Fibroblast of skin of right biceps (primary cell): ENCODE results near the gene EPHB1.

ENCODE experiments used
- DNase-seq: peaks from one replicate; pipeline ENCODE4 v3.0.0-alpha.2; 2013

Gene EPHB1

DNA sequence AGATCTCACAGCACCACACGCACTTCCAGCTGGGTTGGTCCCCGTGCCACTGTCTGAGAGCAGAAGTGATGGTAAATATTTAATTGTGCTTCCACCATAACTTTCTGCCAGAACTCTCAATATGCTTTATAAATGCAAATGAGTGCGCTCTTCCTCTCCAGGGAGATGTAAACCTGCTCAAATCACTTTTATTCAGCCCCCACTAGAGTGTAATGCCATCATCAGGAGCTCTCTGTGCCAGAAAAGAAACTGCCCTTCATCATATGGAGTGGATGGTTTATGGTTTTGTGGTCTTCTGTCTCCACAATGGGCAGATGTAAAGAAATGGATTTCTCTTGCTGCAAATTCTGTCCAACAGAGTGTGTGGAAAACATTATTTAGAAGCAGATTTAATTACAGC lies 127.0 kb downstream of the EPHB1 start:
- no peak for DNase-seq

DNA sequence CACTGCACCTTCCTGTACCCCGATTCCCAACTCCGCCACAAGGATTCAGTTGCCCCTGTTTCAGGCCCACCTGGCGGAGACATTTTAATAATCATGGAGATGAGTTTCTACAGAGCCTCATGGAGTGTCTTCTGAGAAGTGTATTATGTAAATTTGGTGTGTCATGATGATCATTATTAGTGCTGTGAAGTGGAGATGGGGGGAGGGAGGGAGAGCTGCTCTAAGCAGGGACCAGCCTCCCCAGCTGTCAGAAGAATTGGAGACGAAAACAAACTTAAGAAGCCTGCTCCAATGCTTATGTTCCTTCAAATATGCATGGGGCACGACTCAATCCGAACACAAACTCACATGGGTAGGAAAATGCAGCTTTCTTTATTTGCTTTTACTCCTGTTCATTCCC lies 127.8 kb downstream of the EPHB1 start:
- no peak for DNase-seq

DNA sequence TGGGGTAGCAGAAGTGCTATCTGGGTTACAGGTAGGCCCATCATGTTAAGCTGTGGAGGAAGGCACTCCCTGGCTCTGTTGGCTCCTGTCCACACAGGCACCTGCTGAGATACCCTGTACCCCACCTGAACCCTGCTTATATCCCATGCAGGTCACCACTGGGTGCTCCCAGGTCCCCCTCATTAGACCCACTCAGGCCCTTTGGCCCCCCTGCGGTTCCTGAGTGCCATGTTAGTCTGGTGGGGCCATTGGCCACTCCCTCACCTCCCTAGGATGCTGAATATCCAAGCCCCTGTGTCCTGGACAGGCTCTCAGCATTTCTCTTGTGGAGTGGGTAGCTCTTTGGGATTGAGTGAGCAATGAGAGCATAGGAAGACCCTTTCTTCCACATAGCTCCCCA lies 128.2 kb downstream of the EPHB1 start:
- no peak for DNase-seq

DNA sequence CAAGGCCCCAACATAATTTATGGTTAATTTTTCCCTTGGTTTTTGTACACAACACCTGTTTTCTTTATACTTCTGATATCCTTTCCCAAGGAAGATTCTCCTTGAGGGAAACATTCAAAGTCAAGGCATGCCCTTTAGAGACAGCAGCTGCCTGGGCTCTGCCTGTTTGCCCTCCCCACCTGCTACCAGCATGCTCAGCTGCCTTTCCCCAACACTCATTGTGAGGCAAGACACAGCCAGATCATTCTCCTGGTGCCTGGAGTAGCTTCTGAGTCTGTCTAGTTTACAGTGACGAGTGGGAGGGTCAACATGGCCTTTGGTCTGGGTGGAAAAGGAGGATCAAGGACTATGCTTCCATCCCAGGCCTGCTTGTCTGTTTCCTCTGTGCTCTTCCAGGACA lies 132.5 kb downstream of the EPHB1 start:
- DNase-seq = no peak

DNA sequence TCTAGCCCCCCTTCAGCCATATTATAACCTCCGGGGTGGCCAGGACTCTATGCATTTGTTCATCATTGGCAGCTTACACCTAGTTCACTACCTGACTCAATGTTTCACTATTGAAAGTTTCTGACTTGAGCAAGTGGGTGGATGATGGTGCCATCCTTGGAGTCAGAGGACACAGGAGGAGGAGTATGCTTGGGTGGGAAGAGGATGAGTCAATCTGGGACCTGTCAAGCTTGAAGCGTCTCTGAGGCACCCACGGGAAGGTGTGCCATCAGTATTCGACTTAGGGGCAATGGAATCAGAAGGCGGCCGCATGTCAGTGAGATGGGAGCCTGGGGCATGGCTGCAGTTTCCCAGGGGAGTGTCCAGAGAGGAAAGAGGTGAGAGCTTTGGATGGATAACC lies 133.3 kb downstream of the EPHB1 start:
- no peak for DNase-seq

DNA sequence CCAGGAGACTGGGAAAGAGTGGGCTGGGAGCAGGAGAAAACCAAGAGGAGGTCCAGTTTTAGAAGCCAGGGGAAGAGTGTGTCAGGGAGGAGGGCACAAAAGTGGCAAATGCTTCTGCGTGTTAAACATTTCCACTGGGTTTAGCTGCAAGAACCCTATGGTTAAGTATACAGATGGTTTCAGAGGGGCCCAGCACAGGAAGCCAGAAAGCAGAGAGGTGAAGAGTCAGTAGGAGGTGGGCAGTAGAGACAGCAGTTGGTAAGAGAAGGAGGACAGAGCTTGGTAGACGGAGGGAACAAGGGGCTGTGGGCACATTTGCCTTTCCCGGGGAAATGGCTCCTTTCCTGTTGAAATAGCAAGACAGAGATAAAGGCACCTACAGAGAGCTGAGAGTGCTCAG lies 133.8 kb downstream of the EPHB1 start:
- DNase-seq = no peak

DNA sequence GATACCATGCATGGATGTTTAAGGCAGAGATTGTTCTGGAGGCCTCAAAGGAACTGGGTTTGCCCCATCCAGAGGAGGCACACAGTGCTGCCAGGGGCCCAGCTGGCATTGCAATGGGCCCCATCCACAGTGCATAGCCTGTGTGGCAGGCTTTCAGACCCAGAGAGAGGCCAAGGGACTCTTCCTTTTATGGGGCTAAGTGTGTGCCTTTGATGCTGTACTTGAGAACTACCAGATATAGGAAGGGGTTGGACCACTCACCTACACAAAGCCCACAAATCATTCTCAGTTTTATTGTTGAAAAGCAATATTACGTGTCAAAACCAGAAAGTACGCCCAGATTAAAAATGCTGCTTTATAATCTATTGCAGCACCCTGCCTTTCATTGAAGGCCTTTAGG lies 134.9 kb downstream of the EPHB1 start:
- no peak for DNase-seq

DNA sequence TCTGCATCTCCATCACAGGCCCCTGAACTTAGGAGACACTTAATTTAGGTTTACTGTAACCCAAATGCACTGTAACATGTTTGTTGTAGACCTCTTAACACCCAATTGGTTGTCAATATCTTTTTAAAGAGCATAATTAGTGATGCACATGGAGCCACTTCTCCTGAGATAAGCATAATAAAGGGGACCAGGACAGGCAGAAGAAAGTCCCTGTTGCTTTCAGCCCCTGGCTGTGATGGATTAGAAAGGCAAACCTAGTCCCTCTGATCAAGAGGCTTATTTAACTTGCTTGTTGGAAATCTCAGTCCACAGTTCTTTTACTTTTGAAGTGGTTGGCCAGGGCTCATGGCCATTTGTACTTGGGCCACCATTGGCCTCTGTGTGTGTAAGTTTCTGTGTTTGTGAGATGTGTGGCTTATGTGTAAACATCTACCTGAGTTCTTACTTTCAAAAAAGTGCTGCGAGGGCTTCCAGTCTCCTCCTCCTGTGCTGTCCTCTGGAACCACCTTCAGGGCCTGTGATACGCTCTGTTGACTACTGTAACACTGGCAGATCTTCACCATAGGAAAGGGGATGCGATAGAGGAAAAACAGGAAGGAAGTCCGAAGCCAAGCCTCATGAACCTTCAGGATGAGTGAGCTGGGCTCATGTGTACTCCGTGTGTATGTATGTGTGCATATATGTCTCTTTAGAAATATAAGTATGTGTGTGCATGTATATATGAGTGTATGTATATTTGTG lies 136.2 kb downstream of the EPHB1 start:
- no peak for DNase-seq

DNA sequence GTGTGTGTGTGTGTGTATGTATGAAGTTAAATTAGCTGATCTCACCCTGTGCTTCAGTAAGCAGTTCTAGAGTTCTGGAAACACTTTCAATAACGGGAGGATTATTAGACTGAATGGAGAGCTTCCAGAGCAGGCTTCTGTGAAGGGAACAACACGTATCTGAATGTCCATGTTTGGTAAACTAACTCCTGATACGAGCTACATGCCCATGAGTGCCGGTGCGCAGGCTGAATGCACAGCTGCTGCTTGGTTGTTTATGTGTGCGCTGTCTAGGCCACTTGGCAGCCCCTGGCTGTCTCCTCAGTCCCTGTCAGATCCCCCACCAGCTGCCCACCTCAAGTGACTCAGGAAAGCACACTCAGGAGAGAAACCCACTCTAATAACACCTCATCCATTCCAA lies 137.0 kb downstream of the EPHB1 start:
- DNase-seq = no peak

DNA sequence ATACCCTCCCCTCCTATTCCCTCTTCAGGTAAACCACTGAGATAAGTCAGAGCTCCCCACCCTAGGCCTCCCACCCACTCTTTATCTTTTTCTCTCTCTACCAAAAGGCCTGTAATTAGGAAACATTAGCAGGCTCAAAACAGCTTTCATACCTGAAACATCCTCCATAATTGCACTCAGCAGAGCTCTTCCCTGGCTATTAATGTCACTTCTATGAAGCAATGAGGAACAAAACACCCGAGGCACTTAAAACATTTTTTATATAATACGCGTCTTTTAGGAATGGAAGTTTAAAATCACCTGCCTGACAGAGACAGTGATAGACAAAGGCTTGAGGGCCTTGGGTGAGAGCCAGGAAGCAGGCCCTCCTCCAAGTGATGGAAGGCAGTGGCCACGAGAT lies 138.9 kb downstream of the EPHB1 start:
- DNase-seq = no peak

DNA sequence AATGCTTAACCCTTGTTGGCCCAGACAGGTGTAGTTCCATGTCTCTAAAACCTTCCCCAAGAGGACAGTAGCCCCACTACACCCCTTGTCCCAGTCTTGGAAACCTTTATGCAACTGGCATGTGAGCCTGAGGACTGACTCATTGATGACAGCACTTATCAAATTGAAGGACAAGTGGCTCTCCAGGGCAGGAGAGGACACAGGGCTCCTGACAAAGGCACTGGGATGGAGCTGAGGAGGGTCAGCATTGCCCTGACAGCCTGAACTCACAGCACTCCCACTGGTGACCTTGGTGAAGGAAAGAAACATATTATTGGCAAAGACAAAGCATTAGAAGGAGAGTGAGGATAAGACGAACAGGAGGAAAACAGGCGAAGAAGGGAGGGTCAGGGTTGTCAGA lies 139.9 kb downstream of the EPHB1 start:
- DNase-seq = no peak

DNA sequence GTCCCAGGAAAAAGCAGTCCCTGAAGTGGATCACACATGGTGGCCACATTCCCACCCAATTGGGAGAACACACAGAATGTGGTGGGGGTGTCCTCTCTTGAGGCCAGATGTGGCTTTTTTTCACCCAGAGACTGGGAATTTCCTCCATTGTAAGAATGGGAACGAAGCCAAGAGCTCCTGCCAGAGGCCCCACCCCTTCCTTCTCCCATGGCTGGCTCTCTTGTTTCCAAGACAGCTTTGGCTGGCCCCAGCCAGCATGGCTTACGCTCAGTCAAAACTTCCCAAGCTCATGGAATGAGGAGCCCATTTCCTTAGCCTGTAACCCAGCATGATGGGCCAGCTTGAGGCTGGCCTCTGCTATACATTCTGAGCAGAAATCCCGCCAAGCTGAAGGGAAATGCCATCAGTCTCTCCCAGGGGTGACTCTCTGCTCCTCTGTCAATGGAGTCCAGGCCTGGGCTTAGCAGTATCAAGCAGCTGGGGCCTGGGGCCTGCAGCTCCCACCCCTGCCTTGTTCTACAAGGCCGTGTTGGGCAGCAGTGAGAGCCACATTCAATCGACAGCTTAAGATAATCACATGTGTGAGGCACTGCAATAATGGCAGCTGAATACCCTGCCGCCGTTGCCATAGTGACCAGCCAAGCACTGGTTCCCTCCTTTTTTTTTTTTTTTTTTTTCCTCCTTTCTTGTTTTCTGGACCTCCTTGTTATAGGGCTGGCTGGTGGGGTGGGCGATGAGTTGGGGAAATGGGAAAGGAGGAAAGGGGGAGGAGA lies 142.4 kb downstream of the EPHB1 start:
- DNase-seq = peak; percentile 19

DNA sequence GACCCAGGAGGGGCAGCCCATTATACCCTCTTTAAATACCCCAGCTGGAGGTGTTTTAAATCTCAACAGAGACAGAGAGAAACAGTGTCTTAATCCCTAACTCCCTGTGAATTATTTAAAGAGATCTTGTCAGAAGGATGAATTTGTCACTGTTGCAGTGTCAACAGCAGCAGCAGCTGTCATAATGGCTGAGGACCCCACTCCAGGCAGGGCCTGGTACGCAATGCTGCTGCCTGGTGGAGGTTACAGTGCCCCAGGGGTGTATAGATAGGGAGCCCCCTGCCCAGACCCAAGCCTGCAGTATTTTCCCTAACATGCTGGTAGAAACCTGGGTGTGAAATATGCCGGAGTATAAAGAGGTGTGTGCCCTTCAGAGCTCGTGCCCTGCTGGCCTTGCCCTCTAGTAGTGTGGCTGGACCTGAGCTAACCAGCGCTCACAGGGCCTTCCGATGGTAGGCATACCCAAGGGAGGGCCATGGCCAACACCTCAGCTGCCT lies 143.0 kb downstream of the EPHB1 start:
- no peak for DNase-seq

DNA sequence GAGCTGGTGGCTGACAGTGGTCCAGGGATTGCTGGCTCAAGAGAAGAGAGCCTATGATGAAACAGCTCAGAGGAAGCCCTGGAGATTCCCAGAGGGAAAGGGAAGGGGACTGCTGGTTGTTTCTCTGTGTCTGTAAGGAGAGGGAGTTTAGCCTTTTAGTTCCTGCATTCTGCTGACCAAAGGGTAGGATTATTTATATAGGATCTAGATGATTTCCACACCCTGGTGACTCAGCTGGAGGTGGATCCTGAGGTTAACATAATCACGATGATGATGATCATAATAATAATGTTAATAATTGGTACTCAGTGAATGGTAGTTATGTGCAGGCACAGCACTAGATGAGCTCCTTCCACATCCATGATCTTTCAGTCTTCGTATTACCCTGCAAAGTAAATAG lies 144.9 kb downstream of the EPHB1 start:
- no peak for DNase-seq

DNA sequence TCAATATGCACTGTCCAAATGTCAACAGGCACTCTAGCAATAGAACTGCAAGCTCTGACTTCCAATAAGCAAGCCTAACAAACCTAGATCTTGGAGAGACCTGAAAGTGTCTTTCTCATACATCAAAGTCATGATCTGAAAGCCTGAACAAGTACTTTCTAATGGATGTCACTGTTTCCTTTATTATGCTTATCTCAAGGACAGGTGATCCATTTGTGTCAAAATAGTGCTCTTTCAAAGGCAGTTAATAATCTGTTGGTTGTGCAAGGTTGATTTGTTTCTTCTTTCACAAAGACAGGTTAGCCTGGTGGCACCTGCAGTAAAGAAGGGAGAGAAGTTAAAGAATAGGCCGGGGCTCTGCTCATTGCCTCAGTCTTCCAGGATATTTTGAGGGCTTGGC lies 146.8 kb downstream of the EPHB1 start:
- no peak for DNase-seq

DNA sequence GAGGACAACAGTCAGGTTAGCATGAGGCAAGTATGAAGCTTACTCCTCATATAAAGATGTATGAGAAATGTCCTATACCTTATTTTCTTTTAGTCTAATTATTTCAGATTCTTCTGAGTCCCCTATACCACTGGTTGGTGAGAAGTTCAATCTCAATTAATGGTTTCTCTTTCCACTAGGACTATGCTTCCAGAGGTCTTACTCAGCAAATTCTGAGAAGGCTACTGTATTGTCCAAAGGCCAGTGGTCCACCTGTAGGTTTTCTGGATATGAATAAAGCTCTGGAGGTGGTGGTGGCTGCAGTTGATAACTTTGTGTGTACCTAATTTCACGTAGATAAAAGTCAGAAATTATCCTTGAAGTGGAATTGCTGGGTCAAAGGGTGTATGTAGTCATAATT lies 149.4 kb downstream of the EPHB1 start:
- no peak for DNase-seq

DNA sequence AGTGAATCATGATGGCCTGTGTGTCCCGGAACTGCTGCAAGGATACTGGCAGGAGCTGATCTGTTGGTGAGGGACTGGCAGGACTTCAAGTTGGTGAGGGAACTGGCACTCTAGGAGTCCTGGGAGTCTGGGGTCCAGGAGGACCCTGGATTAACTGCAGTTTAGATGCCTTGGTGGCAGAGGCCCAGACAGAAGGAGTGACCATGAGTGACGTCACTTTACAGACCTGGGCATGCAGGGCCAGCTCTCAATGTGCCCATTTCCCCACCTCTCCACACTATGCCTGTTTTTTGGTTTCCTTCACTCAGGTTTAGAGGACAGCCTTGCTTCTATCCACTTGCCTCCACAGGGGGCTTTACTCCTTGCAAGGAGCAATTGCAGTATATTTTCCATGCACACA lies 154.1 kb downstream of the EPHB1 start:
- DNase-seq = no peak

DNA sequence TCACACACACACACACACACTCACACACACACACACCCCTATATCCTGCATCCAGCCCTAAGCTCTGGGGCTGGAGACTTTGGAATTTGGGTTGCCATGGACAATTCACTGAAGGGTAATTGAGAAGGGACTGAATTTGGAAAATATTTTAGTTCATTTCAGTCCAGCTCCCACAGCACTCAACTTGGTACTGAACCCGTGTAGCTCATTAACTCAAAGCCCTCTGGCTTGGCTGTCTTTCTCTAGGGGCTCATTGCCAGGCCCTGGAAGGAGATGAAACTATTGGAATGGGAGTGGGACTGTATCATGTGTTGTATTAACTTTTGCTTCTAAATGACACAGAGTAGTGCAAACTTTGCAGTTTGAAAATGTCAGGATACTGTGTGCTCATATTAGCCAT lies 157.3 kb downstream of the EPHB1 start:
- no peak for DNase-seq

DNA sequence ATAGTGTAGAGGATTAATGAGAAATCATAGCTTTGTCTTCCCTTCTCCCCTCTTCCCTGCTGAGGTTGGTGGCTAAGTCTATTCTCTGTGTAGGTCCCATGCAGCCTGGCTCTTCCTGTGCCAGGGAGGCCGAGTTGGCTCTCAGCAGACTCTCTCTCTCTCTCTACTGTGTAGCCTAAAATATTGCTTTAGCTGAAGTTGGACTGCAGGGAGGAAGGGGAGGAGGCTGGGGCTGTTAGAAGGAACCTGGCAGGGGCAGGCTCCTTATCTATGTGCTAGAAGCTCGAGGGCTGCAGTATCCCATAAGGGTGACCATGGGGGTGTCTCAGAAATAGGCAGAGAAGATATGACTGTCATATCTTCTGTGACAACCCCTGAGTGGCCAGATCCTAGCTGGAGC lies 160.8 kb downstream of the EPHB1 start:
- DNase-seq = no peak

DNA sequence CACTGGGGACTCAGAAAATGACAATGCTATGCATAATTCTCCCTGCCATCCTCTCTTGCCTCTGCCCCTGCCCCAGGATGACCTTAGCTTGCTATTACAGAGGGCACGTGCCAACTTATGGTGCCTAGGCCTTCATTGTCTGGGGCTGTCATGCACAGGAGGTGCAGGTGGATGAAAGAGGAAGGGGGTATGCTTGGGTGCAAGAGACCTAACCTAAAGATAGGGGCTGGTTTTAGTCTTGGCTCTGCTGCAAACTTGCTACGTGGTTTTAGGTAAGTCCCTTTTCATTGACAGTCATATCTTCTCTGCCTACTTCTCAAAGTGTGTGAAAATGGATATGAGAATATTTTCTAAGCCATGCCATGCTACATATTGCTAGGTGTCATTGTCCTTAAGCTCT lies 161.3 kb downstream of the EPHB1 start:
- no peak for DNase-seq

DNA sequence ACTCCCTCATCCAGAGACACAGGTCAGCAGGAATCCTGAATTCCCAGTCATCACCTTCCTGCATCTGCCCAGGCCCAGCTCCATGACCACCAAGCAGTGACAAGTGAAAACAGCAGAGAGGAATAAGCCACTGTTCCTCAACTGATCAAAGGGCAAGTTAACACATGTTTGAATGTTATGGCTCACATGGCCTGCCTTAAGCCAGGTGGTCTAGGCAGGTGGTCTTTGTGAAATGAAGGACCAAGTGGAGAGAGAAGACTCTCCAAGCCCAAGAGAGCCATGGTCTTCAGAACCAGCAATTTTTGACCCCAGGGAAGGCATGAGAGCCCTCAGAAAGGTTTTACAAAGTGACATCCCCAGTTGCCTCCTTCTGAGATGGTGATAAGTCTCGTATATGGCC lies 161.8 kb downstream of the EPHB1 start:
- no peak for DNase-seq

DNA sequence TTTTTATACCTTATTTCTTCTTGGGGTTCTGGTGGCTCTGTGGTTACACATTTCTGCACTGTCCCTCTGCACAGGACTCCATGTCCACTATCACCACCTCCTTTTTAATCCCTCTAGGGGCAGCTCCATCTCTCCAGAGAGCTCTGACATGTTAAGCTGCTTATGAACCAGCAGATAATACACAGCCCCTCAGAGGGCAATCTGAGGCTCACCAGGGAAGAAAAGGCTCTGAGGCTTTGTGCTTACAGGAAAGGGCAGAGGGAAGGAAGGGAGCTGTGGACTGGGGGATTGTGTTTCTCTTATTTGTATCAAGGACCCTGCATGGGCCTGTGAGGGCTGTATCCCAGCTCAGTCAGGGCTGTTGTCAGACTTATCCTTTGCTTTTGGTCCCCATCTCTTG lies 164.5 kb downstream of the EPHB1 start:
- no peak for DNase-seq

DNA sequence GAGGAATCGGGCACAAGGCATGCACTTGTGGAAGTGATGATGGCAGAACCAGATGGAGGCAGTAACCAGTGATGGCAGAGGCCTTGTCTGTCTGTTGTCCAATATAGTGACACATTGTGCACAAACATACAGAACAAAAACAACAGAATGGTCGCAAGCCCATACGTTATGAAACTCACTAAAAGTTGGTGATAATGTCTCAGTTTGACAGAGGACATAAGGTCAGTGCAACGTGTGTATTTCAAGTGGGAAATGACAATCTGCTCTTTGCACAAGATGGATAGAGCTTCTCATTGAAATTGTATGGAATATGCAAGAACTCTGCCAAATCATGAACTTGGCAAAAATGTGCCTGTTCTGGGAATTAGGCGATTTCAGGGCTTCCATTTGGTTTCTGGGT lies 169.2 kb downstream of the EPHB1 start:
- no peak for DNase-seq

DNA sequence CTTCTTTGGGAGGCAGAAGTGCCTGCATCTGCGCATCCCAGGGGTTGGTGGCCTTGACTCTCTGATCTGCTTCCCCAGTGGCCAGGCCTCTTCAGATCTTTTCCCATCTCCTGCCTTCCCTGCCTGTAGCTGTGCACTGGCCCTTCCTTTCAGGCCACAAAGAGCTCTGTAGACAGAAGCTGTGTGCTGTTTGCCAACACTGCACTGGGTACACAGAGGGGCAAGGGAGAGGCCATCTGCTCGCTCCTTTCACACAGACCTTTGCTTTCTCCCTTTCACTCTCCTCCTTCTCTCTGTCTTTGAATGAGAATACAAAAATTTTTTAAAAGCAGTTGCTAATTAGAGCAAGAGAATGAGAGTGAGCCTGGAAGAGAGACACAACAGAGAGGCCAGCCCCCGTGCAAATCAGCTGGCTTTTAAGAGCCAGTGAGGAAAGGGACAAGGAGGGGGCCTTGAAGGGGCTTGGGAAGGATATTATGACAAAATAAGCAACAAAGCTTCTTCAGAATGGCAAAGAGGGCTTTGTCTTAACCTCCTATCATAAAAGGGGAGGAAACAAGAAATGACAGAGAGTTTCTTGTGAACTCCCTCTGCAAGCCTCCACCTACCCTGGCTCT lies 170.9 kb downstream of the EPHB1 start:
- DNase-seq = no peak
